Measurements from ENCODE around the gene TFIP11.
A peak's percentile ranks its signal among the peaks of the same experiment; 100 is the strongest.

The TFIP11 gene

DNA sequence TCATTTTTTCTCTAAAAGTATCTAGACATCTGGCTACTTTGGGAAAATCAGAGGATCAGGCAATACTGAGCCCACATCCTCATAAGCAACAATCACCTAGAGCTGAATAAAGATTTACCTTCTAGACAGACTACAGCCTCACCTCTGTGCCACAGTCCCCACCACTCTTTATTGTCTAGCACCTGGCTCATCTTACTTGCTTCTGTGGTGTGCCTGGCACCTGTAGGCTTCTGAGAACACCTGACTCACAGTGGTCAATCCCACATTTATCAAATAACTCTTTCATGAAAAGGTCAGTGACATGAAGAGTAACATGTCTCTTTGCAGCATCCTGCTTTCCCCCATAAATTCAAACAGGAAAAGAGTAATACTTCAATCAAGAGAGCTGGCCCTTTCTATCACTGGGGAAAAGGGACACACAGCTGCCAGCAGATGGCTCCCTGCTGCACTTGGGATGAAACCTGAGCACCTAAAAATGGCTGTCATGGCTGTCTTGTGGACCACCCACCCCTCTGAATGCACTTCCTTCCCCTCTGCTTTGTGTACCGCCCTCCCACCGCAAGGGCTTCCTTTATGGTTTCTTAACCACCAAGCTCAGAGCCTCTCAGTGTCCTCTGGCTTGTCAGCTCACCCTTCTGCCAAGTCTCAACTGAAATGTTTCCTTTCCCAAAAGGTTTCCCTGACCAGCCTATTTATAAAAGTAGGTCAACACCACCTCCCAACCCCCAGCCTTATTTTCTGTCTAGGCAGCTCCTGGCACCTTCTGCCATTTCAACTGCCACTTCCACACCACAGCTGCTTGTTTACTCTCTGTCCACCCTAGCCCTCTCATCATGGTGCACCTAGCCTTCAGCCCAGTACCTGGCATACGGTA, 9.3 kb downstream of the TFIP11 start:
- DNase-seq: no peak

DNA sequence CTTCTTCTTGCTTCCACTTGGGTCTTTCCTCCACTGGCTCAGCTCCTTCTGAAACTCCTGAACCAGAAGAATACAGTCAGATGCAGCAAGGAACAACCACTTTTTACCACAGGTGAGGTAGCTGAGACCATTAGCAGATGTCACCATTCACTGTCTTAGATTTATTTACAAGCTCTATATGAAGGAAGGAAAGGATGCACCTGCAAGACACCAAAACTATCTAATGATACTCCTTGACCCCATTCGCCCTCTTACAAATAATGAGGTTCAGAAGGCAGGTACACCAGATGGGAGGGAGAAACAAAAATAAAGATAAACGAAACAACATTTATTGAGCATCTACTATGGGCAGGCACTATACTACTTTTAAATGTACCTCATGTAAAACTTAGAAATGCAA, 10.3 kb downstream of the TFIP11 start:
- DNase-seq: no peak

DNA sequence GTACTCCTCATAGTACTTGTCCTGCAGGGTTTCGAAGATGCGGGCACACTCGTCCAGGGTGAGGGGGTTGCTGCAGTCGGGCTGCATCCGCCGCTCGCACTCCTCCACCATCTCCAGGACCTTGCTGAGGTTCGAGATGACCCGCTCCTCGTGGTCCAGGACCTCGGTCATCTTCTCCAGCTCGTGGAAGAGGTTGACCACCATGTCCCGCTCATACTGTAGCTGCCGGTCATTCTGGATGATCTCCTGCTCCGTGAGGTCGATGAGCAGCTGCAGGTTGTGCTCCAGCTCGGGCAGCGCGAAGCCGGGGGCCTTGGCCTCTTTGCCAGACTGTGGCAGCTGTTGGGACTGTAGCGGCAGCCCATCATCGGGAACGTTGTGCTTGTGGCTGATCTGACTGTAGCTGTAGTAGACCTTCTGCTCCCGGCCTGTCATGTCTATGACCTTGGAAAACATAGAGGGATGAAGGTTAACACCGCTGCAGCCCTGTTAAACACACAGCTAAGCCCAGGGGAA, 13.0 kb downstream of the TFIP11 start:
- no peak for DNase-seq

DNA sequence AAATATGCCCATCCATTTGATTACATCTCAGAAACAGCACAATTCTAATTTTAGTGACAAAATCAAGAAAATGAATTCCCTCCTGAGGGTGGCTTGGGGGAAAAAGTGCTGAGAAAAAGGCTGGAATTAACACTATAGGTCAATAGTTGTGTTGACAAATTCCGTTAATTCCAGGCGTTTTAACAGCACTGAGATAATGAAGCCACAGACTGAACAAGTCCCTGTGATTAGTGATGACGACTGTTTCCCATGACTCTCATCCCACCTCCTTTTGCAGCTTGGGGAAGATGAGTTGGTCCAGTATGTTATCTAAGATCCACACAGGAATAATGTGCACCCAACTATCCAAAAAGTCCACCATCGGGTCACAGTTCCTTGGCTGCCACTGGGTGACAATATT, 15.8 kb downstream of the TFIP11 start:
- no peak for DNase-seq

DNA sequence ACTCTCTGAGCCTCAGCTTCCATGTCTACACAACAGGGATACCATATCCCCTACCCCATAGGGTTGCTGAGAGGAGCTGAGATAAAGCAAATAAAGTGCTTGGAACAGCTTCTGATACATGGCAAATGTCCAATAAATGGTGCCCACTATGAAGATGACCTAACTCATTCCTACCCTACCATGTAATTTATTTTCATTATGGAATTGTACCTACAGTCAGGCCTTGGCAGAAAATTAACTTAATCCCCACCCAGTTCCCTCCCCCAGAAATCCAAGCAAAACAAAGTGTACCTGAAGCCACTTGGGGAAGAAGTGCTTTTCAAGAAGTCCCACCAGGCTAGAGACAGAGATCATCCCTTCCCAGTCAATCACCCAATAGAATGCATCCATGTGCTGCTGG, 17.8 kb downstream of the TFIP11 start:
- no peak for DNase-seq

DNA sequence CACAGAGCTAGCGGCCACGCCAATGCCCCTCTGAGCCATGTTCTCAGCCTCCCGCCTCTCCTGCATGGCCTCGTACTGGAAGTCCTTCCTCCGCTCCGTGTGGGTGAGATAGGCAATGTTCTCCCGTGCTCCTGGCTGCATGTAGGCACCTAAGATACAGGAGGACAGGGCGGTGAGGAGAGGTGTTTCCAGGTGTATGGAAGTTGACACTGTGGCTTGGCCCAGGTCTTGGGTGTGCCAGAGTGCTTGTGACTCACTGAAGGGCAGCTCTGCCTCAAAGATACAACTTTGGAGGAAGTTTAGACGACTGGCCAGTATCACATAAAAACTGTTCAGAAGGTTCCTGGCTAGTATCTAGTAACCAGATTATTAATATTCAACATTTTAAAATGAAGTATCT, 20.1 kb downstream of the TFIP11 start:
- DNase-seq: no peak

DNA sequence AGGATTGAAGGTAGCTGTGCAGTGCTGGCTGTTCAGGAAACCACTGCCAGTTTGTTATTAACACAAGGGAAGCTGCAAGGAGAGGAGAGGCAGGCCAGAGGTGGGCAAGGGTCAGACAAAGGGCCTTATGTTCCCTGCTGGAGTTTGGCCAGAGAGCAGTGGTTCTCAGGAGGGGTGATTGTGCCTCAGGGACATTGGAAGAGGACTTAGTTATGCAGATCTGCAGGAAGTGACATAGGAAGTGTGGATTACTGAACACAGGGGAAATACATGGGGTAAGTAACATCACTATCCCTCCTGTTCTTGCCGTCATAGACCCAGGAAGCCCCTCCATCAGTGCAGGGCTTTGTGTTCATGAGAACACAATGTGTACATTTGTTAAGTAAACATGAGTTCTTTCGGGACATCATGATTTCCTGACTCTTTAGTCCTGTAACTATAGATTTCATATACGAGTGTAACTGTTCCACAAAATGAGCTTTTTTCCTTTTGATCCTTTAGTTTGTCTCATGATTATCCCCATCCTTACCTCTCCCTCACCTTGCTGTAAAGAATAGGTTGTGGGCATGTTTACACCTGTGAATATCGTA, 22.7 kb downstream of the TFIP11 start:
- no peak for DNase-seq

DNA sequence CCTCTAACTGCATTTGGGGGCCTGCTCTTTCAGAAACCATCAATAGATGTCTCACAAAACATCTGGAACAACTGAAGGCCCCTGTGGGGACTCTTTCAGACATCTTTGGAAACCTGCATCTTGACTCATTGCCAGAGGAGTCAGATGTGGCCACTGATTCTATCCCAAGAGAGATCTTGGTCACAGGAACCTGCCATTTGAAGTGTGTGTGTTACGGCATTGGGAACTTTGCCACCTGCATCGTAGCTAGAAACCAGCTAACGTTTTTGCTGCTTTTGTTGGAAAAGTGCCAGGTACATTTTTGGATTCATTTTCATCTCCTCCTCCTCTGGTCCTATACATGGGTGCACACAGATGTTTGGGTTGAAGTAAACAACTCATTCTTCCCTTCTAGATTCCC, 24.3 kb downstream of the TFIP11 start:
- DNase-seq: no peak

DNA sequence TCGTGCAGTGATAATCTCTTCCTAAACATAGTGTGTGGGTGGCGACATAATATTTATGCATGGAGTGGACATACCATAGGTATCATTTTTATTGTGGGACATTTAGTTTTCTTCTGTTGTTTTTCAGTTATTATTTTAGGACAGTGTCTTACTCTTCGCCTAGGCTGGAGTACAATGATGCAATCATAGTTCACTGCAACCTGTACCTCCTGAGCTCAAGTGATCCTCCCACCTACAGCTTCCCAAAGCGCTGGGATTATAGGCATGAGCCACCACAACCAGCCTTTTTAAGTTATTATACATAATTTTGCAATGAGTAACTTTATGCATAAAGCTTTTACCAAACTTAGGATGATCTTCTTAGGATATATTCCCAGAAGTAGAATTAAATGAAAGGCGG, 25.9 kb downstream of the TFIP11 start:
- DNase-seq: no peak

DNA sequence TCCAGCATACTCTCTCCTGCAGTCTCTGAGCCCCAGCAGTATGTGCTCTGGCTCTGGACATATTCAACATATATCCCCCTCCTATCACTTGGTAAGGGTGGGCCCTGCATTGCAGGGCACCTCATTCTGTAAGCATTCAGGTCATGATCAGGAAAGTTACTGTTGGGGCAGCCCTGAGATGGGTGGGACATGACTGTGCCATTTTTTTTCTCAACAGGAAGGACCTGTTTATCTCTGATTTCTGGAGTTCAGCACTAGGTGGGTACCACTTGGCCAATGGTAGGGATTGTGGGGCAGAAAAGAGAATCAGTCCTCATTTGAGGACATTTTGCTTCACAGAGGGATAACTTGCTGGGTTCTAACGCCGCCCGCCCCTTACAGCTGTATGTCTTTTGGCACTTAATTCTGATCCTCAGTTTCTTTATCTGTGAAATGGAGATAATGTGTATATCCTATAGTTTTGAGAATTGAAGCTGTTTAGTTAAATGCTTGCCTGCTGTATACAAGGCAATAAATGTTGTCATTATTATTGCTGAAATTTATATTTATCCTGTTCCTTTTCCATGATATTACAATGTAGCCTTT, 26.4 kb downstream of the TFIP11 start:
- DNase-seq: no peak

DNA sequence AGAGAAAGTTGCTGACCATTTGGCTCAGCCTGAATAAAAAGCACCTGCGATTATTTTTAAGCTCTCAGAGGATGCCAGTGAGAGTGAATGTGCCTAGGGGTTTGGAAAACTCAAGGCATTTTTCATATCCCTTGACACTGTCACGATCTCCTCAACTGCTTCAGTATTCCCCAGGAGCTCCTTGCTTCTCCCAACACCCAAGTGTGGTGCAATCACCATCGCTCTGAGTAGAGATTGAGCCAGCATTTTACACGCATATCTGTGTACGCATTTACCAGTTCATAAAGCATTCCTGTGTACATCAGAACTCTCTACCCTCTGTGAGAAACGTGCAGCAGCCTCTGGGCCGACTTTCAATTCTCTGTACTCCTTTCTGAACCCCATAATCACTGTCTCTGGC, 27.3 kb downstream of the TFIP11 start:
- DNase-seq: no peak

DNA sequence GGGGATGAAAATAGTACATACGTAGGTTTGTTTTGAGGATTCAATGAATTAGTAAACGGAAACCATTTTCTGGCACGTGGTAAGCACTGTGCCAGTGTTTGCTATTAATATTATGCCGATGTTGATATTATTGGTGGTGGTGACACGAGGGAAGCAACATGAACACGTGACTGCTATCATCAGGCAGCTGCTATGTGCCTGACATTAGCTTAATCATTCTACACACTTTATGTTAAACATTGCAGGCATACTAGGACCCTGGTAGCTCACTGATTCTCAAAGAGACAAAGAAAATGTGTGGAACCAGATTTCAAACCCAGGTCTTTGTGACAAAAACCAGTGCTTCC, 27.9 kb downstream of the TFIP11 start:
- DNase-seq: no peak

DNA sequence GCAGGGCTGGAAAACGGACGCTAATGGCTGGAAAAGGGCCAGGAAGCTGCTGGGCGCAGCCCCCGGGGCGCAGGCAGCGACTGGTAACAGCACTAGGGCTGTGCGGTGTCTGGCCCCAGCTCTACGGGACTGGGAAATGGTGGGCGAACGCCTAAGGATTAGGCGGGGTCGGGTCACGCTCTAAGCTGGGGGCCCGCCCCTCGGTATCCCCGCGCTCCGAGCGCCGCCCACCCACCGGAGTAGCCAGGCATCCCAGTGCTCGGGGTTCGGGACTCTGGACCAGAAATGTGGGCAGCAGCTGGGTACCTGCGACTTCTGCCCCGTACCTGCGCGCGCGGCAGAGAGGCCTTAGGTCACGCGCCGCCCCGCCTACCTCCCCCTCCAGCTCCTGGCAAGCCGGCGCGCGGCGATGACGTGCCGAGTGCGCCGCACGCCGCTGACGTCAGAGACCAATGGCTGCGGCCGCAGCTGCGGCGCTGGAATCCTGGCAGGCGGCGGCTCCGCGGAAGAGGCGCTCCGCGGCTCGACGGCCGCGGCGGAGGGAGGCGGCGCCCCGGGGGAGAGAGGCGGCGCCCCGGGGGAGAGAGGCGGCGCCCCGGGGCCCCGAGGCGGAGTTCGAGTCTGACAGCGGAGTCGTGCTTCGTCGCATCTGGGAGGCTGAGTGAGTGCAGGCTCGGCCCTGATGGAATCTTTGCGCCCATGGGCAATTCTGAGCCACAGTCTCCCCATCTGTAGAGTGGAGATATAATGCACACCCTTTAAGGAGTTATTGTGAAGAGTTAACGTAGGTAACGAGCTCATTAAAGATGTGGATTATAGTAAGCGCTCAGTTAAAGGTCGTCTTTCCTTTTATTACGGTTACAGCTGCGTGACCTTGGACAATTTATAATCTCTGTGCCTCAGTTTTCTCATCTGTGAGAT, 28.6 kb downstream of the TFIP11 start, which contains the start of the genes HPS4 and SRRD:
TSS of gene HPS4 (minus strand) at position 345 of the 921 bp plus-strand sequence. CDS start 2,021 bp downstream, outside the sequence.
TSS of gene SRRD (plus strand) at position 439 of the 921 bp plus-strand sequence. CDS start at position 453, 14 bp downstream.
- no peak for DNase-seq

DNA sequence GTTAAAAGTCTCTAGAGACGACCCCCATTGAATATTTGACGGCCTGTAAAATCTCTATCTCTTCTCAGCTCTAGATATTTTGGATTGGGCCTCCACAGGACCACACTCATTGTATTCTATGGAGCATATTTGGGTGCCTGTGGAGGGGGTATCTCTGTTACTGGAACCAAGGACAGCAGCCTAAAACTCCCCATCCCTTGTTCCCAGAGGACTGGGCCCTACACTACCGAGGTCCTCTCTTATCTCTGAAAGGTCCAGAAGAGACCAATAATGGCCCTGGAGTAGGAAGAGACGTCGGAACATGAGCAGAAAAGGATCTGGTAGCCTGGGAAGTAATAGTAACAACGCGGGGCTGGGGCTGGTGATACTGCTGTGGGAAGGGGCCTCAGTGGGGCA, 29.2 kb downstream of the TFIP11 start:
- DNase-seq: no peak

DNA sequence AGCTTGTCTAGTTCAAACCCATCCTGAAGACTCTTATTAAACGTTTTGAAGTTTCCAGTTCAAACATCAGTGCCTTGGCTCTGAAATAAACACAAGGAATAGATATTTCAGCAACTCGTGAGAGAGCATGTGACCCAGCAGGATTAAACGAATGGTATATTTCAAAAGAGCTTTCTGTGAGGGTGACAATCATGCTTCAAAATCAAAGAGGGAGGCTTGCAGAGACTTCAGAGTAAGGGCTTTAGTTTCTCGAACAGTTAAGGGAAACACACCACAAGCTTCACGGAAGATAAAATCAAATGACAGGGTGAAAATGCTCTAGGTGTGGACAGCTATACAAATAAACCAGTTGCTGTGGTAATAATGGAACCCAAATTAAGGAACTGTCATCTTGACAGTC, 30.1 kb downstream of the TFIP11 start:
- no peak for DNase-seq

DNA sequence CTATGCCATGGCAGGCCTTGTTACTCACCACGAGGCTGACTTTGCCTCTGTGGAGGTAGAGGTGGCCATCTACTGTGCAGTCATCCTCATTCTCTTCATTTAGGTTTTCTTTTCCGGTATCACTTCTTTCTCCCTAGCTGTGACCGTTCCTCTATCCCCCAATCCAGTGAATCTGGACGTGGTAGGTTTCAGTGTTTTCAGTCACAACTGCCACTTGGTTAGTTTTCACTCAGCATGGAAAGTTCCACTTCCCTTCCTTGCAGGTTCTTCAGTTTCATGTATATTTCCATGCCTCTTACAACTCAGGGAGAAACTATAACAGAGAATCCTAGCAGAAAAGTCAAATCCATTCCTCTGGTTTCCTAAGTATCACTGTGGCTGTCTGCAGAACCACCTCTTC, 30.6 kb downstream of the TFIP11 start:
- no peak for DNase-seq

DNA sequence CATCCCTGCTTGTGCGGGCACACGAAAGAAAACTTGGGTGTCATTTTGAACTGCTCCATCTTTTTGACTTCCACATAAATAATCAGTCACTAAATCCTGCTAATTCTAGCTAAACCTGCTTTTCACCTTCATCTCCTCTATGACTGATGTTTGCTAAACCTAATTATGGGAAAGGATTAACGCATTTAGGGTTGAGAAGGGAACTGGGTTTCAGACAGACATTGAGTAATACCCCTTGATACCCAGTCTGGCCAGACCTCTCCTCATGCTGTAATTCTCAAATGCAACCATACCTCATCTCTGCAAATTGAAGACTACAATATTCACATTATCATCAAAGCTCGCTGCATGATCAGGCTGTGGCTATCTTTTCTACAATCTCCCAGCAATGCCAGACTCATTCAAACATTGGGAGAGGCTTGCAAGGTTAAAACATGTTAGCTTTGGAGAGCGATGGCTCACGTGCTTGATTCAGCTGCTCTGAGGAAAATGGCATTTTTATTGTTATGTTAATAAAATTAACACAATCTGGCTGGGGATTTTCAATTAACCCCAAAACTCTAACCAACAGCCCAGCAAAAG, 31.1 kb downstream of the TFIP11 start:
- no peak for DNase-seq

DNA sequence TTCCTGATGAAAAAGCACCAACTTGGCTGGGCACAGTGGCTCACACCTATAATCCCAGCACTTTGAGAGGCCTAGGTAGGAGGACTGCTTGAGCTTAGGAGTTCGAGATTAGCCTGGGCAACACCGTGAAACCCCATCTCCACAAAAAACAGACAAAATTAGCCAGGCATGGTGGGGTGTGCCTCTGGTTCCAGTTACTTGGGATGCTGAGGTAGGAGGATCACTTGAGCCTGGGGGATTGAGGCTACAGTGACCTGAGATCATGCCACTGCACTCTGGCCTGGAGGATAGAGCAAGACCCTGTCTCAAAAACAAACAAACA, 31.7 kb downstream of the TFIP11 start:
- no peak for DNase-seq

DNA sequence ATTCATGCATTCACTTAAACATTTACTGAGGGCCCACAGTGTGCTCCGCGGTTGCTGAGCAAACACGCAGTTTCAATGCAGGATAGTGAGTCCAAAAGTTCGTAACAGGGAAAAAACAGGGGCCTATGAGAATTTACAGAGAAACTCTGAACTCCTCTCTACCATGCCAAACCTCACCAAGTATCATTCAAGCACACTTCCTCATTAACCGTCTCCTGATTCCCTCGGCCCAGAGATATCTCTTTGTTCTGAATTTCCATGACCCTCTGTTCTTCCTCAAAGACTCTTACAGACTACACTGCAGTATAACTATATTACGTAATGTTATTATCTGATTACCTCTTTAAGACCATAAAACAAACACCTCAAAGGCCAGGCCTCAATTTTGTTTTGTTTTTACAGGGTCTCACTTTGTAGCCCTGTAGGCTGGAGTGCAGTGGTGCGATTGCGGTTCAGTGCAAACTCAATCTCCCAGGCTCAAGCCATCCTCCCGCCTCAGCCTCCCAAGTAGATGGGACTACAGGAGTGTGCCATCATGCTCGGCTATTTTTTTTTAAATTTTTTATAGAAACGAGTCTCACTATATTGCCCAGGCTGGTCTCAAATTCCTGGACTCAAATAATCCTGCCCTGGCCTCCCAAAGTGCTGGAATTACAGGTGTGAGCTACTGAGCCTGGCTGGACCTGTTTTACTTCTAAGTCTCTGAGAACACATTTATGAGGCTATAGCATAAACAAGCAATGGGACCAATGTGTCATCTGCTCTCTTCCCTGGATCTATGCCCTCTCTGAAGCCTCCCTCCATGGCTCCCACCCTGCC, 32.3 kb downstream of the TFIP11 start:
- peak; percentile 14 for DNase-seq

DNA sequence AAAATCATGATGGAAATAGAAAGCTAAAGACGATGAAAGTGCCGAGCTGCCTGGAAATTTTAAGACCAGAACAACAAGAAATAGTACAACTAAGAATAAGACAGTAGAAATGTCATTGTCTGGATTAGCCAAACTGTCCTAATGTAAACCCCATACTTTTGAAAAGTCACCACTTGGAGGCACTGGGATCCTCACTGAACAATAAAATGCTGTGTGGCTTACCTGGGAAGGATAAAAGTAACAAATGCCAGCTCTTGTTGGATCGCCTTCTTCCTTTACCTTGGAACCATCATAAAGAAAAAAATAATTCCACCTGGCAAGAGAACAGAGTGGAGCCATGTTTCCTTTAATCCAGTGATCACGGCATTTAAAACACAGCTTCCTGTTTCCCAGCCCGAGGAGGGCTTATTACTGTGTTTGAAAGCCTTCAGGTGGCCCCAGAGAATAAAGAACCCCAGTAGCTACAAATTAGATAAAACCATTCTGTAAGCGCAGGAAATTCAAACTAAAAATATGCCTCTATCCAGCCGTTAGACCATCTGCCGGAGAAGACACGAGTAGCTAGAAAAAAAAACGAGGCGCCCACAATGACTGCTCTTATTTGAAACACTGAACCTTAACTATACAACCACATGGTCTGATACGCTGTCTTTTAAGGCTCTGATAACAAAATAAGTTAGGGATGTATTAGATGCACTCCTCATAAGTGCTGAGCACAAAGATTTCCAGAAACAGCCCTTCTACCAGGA, 33.1 kb downstream of the TFIP11 start:
- DNase-seq: no peak

DNA sequence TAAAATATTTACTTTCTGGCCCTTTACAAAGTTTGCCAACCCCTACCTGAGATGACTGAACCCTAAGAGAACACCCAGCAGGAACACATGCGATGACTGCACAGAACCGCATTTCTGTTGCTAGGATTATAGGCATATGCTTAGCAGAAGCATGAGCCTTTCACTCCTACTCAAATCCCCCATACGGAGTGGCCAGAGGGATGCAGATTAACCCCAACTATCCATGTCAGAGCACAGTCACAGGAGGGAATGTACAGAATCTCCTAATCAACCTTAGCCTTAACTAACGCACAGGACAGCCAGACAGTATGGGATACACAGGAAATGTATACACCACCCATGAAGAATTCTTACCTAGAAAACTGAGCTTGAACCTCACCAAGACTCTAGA, 34.9 kb downstream of the TFIP11 start:
- no peak for DNase-seq

Data from SIG-M5 (cell line).